IPS-18c (cell line): ENCODE measurements around the gene CLCNKA.
A peak's percentile ranks its signal among the peaks of the same experiment; 100 is the strongest.

ENCODE experiments used
- H3K4me3 ChIP-seq: 2 replicates; pipeline ENCODE4 v1.7.0; 2013; ENCODE audit warnings: low read depth, mild to moderate bottlenecking, low read length, moderate library complexity; ENCODE audit not compliant: insufficient read depth
- H3K9me3 ChIP-seq: one replicate; pipeline ENCODE4 v1.6.1; 2013; ENCODE audit warnings: mild to moderate bottlenecking, low read length, moderate library complexity; ENCODE audit not compliant: control insufficient read depth, insufficient read depth

The CLCNKA gene

DNA sequence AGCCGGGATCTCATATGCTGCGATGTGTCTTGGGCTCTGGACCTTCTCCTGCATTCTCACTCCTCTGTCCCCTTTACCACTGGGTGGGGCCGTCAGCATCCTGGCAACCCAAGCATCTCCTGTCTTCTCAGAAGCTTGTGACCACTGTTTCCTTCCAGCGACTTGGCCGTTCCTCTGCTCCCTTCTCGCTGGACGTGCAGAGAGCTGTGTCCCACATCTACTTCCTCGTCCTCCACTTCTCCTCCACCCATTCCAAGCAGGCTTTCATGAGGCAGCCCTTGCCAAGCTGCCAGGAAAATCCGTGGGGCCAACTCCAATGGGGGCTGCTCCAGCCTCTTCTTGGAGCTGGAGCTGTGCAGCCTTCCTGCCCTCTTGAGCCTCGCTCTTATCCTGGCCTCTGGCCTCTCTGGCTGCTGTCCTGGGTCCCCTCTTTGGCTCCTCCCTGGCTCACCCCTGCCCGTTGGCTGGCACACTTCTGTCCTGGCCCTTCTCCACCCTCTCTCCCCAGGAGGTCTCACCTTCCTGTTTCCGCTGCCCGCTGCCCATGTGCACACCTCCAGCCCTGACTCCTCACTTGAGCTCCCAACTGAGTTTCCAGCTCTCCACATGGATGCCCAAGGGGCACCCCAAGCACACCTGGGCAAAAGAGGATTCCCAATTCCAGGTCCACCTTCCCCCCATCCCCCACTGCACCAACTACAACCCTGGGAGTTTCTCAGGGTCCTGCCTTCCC is 42.9 kb downstream of the CLCNKA start:
- H3K9me3 ChIP-seq = no peaks in the 10 kb centered on the region
- no peak overlapping the region for H3K4me3 ChIP-seq

DNA sequence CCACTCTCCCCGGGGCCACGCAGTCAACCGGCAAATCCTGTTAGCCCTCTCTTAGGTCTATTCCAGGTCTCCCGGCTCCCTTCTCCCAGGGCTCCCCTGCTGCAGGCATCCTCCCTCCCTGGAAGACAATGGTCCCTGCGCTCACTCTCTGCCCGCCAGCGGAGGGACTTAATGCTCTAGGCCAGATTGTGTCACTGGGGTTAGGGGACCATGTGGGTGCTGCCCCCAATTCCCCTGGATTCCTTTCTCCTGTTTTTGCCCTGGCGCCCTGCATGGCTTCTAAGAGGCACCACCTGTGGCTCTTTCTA is 43.4 kb downstream of the CLCNKA start:
- Histone ChIP-seq H3K4me3 (no peak overlapping the region), H3K9me3 (no peaks in the 10 kb centered on the region)

DNA sequence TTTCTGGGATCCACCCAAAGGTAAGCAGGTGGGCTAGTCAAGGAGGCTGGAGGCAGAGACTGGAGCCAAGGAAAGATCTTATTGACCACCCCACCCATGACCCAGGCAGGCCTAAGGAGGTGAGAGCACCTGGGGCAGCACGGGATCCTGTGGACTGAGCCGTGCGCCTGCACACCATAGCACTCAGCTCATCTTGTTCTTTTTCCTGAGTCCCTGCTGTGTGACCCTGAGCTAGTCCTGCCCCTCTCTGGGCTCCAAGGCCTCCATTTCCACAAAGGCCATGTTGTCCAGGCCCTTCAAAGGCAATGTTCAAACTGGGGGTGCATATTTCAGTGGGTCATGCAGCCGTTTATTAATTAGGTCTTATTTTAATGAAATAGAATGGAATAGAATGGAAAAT is 44.4 kb downstream of the CLCNKA start:
- H3K9me3 ChIP-seq = no peaks in the 10 kb centered on the region

GRCh38 chr1:16067127-16067768 is 45.4 kb downstream of the CLCNKA start:
- Histone ChIP-seq H3K9me3 (no peaks in the 10 kb centered on the region), H3K4me3 (no peak overlapping the region)

More for the DNA sequence above, 44.4 kb downstream of the CLCNKA start:
- no peak overlapping the region for H3K4me3 ChIP-seq

DNA sequence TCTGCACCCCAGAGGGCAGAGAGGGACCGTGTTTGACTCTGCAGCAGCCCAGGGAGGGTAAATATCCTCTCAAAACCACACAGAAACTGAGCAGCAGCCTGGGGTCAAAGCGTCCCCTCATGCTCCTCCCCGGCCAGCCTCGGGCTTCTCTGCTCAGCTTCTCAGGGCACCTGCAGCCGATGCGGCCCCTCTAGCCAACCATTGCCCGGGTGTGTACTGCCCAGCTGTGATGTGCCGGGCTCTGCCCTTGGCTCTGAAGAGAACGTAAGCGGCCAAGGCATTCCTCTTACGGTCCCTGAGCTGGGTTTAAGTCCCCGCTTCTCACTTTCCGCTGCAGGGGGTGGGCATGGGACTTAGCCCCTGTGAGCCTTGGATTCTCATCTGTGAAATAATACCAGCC is 46.1 kb downstream of the CLCNKA start:
- no peak overlapping the region for H3K4me3 ChIP-seq
- H3K9me3 ChIP-seq = no peaks in the 10 kb centered on the region

DNA sequence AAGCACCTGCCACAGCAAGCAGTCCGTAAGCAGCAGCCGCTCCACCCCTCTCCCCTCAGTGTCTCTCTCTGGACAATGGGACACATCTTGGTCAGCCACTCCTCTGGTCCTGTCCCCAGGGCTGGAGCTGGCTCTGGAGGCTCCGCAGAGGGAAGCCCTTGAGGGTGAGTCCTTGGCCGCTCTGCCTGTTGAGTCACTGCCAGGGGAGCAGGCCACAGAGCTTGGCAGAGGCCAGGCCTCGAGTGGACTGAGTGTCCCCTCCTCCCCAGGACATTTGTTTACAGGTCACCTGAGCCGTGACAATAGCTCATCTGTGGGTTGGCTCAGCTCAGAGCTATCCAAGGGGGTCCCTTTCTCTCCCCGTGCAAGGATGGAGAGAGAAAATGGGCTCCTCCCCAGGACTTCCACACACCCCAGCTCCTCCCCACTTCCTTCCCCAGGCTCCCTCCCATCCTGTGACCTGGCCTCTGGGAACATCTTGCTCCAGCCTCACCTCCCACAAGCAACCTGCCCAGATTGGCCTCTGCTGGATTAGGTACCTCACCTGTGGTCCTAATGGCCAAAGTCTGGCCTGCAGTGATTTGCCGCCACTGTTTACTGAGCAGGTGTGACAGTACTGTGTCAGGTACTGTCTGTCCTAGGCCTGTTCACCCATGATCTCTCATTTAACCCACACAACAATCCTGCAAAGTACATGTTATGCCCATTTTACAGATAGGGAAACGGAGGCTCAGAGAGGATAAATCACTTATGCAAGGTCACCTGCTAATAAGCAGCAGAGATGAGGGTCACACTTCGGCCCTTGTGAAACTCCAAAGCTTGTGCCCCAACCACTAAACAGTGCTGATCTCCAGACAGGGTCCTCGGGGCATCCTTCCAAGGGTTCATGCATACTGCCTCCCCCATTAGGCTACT is 46.8 kb downstream of the CLCNKA start:
- H3K4me3 ChIP-seq = no peak overlapping the region
- H3K9me3 ChIP-seq = no peaks in the 10 kb centered on the region

DNA sequence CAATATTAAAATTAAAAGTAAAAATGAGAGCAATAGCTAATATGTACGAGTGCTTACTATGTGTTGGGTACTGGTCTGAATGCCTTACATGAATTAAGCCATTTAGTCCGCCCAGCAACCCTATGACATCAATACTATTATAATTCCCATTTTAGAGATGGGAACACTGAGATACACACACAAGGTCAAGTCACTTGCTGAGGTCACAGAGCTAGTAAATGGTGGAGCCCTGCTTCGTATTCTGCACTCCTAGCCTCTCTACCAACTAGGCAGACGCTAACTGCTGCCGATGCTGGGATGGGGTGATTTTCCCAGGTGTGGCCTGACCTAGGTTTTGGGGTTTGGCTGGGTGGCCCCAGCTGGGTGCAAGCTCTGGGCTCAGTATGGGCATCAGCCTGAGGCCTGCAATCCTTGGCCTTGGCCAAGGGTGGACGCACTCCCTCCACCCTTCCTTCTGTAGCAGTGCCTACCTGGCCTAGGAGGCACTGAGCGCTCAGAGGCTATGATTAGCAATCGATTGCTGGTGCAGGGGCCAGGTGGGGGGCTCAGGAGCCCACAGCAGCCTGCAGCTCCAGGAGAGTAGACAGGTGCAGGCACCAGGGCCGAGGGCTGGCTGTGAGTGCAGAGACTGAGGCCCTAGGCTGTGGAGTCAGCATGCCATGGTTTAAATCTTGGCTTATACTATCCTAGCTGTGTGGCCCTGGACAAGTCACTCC is 49.0 kb downstream of the CLCNKA start:
- H3K9me3 ChIP-seq = no peaks in the 10 kb centered on the region
- no peak overlapping the region for H3K4me3 ChIP-seq

DNA sequence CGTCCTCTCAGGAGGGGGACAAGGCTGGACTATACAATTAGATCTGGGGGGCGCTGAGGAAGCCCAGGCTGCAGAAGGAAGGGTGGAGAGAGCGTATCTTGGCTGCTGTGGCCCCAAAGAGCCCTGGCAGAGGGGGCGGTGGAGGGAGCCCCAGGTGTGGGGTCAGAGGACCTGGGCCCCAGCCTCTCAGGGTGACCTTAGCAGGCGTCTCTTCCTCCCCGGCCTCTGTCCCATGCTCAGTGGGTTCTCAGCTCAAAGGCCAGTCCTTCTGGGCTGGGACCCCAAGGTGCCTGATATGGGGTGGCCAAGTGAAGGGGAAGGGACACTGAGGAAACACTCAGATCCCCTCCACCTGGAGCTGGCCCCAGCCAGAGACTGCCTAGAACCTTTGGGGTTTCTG is 49.8 kb downstream of the CLCNKA start:
- no peak overlapping the region for H3K4me3 ChIP-seq

GRCh38 chr1:16072095-16072494 is 50.3 kb downstream of the CLCNKA start:
- Histone ChIP-seq H3K9me3 (no peaks in the 10 kb centered on the region), H3K4me3 (no peak overlapping the region)

More for the DNA sequence above, 49.8 kb downstream of the CLCNKA start:
- no peaks in the 10 kb centered on the region for H3K9me3 ChIP-seq

DNA sequence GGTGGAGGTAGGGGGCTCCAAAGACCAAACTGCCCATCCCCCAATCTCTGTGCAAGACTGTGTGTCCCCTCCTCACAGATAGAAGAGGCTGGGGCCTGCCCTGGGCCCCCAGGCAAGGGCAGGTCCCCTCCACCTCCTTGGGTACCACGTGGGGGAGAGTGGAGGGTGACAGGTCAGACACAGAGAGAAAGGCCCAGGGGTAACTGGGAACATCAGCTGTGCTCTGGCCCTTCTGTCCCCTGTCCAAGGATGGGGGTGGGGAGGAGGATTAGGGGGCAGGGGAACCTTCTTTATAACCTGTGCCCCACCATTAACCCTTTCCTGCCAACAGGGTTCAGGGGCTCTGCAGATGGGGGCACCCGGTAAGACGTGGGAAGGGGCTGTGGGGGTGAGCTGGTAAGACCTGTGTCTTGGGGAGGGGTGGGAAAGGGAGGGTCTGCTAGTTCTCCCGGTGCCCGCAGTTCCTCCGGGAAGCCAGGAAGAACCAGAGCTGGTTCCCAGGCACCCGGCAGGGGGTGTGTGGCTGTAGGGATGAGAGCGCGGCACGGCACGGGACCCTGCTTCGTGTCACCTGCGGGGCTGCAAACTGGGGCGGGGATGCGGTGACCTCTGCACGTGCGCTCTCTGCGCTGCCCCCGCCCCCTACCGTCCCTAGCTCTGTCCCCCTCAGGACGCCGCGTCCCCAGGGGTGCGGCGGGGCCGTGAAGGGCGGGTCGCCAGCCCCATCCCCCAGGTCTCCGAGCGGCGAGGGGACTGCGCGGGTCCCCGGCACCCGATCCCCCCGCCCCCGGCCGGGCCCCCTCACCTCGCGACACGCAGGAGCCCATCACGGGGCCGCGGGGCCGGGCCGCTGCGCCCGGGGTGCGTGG is 51.0 kb downstream of the CLCNKA start:
- Histone ChIP-seq H3K4me3 (peak overlapping the region; percentile 51), H3K9me3 (no peaks in the 10 kb centered on the region)

- H3K9me3 ChIP-seq = no peaks in the 10 kb centered on the region
- H3K4me3 ChIP-seq = peak within 1 kb of the TSS; percentile 52
Observed at GRCh38 chr1:16073490-16074119, 51.8 kb downstream of the CLCNKA start, which contains the start of gene FAM131C. Gene FAM131C, minus strand, starts transcription at chr1:16073651. Its CDS starts 209 bp downstream, at chr1:16073442.

DNA sequence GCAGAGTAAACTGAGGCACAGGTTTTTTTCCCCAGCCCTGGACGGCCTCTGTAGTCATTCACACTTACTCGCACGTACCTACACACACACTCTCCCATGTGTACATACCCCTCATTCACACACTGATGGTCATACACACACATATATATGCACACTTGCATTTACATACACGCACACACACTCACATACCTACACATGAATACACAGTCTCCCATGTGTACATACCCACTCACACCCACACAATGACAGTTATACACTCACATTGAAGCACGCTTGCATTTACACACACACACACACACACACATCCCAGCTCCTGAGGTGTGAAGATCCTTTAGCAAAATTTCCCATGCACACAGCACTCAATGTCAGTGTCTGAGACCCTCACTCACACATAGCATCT is 52.4 kb downstream of the CLCNKA start:
- no peaks in the 10 kb centered on the region for H3K9me3 ChIP-seq
- 0 out of 2 replicates have a peak overlapping the region, but pooled peaks have one; percentile 52 for H3K4me3 ChIP-seq

DNA sequence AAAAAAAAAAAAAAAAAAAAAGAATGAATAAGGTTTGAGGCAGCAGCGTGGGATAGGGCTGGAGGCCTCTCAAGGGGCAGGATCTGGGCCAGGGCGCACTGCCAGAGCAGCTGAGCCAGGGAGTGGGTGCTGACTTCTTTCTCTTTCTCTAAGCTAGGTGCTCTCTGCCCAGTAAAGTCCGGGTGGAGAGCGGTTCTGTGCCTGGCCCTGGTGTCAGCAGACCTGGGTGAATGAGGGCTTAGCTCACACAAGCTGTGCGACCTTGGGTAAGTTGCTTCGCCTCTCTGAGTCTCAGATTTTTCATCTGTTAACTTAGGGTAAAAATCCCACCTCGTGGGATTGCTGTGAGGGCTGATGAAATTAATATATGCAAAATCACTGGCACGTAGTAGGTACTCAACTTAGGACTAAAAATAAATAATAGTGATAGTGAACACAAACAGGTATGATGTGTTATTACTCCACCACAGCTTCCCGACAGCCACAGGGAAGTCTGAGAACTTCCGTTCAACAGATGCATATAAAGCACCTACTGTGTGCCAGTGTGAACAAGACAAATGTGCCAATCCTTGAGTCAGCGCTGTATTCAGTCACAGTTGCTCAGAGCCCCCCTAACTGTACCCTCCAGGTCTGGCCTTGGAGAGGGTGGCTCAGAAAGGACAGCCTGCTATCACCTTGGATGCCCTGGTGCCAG is 53.6 kb downstream of the CLCNKA start:
- Histone ChIP-seq H3K4me3 (no peak overlapping the region), H3K9me3 (no peaks in the 10 kb centered on the region)

DNA sequence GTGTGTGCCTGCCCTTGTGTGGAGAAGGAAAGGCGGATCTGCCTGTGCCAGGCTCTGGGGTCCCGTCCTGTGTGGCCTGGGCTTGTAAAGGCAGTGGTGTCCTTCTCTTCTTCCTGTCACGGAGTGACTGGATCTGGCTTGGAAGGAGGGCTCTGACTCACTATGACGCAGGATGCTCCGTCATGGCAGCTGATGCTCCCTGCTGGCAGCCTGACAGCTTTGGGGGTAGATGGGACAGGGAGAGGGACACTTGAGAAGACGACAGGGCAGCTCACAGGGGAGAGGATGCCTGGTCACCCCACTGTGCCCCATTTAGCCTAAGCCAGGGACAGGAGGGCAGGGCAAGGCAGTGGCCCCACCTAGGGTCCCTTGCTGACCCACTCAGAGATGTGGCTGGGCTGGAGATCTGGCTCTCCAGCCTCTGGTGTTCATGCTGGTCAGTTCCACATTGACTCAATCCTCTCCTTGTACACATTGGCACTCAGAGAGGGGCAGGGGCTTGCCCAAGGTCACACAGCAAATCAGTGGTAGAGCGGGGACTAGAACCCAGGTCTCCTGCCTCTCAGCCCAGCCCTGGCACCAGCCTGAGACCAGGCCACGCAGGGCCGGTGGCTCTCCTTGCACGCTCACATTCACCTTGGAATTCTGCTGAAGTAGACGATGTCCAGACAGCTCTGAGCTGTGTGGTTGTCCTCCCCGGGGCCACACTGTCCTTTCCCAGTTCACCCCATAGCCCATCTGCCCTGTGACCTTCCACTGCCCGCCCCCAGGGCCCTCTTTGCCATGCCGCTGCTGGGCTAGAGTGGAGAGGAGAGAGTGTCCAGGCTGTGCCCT is 54.4 kb downstream of the CLCNKA start:
- no peaks in the 10 kb centered on the region for H3K9me3 ChIP-seq

GRCh38 chr1:16076865-16077238 is 55.0 kb downstream of the CLCNKA start:
- H3K9me3 ChIP-seq = no peaks in the 10 kb centered on the region
- H3K4me3 ChIP-seq = no peak overlapping the region

More for the DNA sequence above, 54.4 kb downstream of the CLCNKA start:
- H3K4me3 ChIP-seq = no peak overlapping the region
